SK-N-SH treated with all-trans-retinoic acid at 6 μM for 48 hours (cell line): ENCODE results near the gene PARD3.

Experiments
- ARNTL ChIP-seq: fragments of 450-650 bp; formaldehyde crosslinking; IDR thresholded peaks from 2 replicates; pipeline ENCODE4 v1.5.0; 2020; ENCODE audit warnings: low read depth, mild to moderate bottlenecking, moderate library complexity, borderline replicate concordance
- CREB5 ChIP-seq: fragments of 250-450 bp; sonication (Bioruptor Pico); IDR thresholded peaks from 2 replicates; pipeline ENCODE4 v1.5.1; 2020; ENCODE audit warnings: low read depth, mild to moderate bottlenecking, moderate library complexity
- PATZ1 ChIP-seq: fragments of 250-450 bp; sonication (Bioruptor Pico); IDR thresholded peaks from 2 replicates; pipeline ENCODE4 v1.8.0; 2020; ENCODE audit warnings: mild to moderate bottlenecking, moderate library complexity, borderline replicate concordance
- RARB ChIP-seq: fragments of 250-450 bp; sonication (Bioruptor Pico); IDR thresholded peaks from 2 replicates; pipeline ENCODE4 v1.8.0; 2021; ENCODE audit warnings: mild to moderate bottlenecking, moderate library complexity
- TCF4 ChIP-seq: fragments of 250-450 bp; sonication (Bioruptor Pico); IDR thresholded peaks from 2 replicates; pipeline ENCODE4 v1.8.0; 2021; ENCODE audit warnings: mild to moderate bottlenecking, moderate library complexity, borderline replicate concordance
- ZFP30 ChIP-seq: fragments of 450-650 bp; formaldehyde crosslinking; IDR thresholded peaks from 2 replicates; pipeline ENCODE4 v1.5.0; 2022; ENCODE audit warnings: mild to moderate bottlenecking, moderate library complexity
- ZNF565 ChIP-seq: fragments of 450-650 bp; formaldehyde crosslinking; conservative IDR thresholded peaks from 2 replicates; pipeline ENCODE4 v1.5.0; 2020; ENCODE audit warnings: low read depth, mild to moderate bottlenecking, moderate library complexity

- no peak for TF ChIP-seq PATZ1 (CRISPR knock-in tag)
- TF ChIP-seq ZNF565 (CRISPR knock-in tag): no peak
- TF ChIP-seq ZFP30 (CRISPR knock-in tag): no peak
- TF ChIP-seq ARNTL (CRISPR knock-in tag): no peak
- TF ChIP-seq TCF4 (CRISPR knock-in tag): no peak
- no peak for TF ChIP-seq CREB5 (CRISPR knock-in tag)
- no peak for TF ChIP-seq RARB (CRISPR knock-in tag)
Observed at GRCh38 chr10:34275626-34276130, 539.4 kb downstream of the PARD3 start.
